ENCODE measurements around the gene MAP2K4.

Gene MAP2K4

GRCh38 chr17:12193144-12193735 is 172.6 kb downstream of the MAP2K4 start:
- Histone ChIP-seq H3K9me3 (ENCODE audit: control insufficient read depth, low read length) (no peaks in the 10 kb centered on the region), H3K4me1 (ENCODE audit: control insufficient read depth, insufficient read depth, low read length) (no peaks in the 10 kb centered on the region), H3K9ac (ENCODE audit: low read length) (no peak overlapping the region), H3K27me3 (ENCODE audit: control insufficient read depth, insufficient read depth, low read length) (no peaks in the 10 kb centered on the region), H3K36me3 (ENCODE audit: control insufficient read depth, insufficient read depth, low read length) (no peaks in the 10 kb centered on the region), H3K4me3 (ENCODE audit: low read length) (no peak overlapping the region)
